ENCODE measurements around the gene SPRR2B.

- TF ChIP-seq EZH2 (IDR thresholded peaks at IDR 0.05; ENCODE audit: low read length) (no peak), CTCF (optimal IDR thresholded peaks at IDR 0.05 in 1 of 3, IDR thresholded peaks at IDR 0.05 in 1 of 3, conservative IDR thresholded peaks at IDR 0.05 in 1 of 3; ENCODE audit: extremely low read depth in 1 of 3, insufficient read depth in 2 of 3, low read length in 3 of 3) (no peak)
Observed at GRCh38 chr1:153057375-153057774, 14.0 kb downstream of the SPRR2B start, which contains the start of gene SPRR2A.
